Vagina (tissue), 2 donors: ENCODE results near the gene PAM16.

Source experiments
- POLR2A ChIP-seq, 2 donors: fragments of 450-650 bp; IDR thresholded peaks; one replicate each; pipeline ENCODE4 v1.6.1; 2017; ENCODE audit warnings: antibody characterized with exemption in 2 of 2, mild to moderate bottlenecking in 2 of 2, moderate library complexity in 2 of 2
- POLR2AphosphoS5 ChIP-seq, 2 donors: sonication (generic); formaldehyde crosslinking; IDR thresholded peaks; one replicate each; pipeline ENCODE4 v1.9.0; 2017; ENCODE audit warnings: antibody characterized with exemption in 2 of 2, mild to moderate bottlenecking in 2 of 2, low read depth in 1 of 2; ENCODE audit not compliant: insufficient read depth in 1 of 2
- TF ChIP-seq, protein P1 (sequence below), 3 experiments: fragments of 450-650 bp in 2 of 3; fragments of 200-600 bp in 1 of 3; sonication (generic) in 1 of 3; IDR thresholded peaks; one replicate each; pipeline ENCODE4 v1.5.1; 2017 to 2019; ENCODE audit warnings: antibody characterized with exemption in 3 of 3, mild to moderate bottlenecking in 2 of 3, moderate library complexity in 2 of 3

DNA sequence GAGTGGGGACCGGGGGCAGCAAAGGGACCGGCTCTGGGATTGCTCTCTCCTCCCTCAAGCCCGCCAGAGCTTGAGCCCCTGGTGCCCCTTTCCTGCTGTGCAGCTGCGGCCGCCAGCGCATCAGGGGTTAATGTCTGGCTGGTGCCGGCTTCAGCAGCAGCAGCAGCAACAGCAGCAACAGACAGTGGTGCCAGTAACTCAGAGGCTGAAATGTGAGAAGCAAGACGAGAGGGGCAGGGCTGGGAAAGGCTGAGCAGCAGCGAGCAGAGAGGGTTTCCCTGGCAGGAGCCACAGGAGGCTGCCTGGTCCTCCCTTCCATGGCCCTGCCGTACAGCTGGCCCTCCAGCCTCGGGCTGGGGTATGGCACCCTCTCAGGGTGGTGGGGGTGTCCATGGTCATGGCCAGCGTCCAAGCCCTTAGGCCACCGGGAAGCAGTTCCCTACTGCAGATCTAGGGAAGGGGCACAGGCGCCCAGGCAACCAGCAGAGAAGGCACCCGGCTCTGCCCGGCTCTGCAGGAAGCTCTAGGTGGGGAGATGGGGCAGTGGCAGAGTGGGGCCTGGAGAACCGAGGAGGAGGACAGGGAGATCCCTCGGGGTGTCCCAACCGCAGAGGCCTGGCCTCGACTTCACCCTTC, 57.2 kb downstream of the PAM16 start:
- TF ChIP-seq, protein P1, sequence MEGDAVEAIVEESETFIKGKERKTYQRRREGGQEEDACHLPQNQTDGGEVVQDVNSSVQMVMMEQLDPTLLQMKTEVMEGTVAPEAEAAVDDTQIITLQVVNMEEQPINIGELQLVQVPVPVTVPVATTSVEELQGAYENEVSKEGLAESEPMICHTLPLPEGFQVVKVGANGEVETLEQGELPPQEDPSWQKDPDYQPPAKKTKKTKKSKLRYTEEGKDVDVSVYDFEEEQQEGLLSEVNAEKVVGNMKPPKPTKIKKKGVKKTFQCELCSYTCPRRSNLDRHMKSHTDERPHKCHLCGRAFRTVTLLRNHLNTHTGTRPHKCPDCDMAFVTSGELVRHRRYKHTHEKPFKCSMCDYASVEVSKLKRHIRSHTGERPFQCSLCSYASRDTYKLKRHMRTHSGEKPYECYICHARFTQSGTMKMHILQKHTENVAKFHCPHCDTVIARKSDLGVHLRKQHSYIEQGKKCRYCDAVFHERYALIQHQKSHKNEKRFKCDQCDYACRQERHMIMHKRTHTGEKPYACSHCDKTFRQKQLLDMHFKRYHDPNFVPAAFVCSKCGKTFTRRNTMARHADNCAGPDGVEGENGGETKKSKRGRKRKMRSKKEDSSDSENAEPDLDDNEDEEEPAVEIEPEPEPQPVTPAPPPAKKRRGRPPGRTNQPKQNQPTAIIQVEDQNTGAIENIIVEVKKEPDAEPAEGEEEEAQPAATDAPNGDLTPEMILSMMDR (IDR thresholded peaks at IDR 0.05): no peak
- no peak for TF ChIP-seq POLR2AphosphoS5 (IDR thresholded peaks at IDR 0.05; ENCODE audit: insufficient read depth in 1 of 2, low read depth in 1 of 2)
- no peak for TF ChIP-seq POLR2A (IDR thresholded peaks at IDR 0.05)
